ENCODE measurements around the gene FLNB. TPM values are rescaled to one million over a fixed set of nuclear protein-coding genes. Genes with fewer than 3 reads are reported as not detected.

Gene FLNB
- total RNA-seq, 4 donors from 2014 or later = 164 to 258 (median 242) TPM

GRCh38 chr3:58073301-58074108 lies 65.3 kb downstream of the FLNB start:
- H3K4me3 ChIP-seq (replicated peaks in 1 of 3) = no peak overlapping the region
- WGBS, 2 donors = 76 to 79% methylated on average over 8 of the region's 8 CpGs
- TF ChIP-seq POLR2A (IDR thresholded peaks at IDR 0.05) (no peak), CTCF (IDR thresholded peaks at IDR 0.05) (no peak)
- H3K27ac ChIP-seq = peak overlapping the region; percentile 2 to 64 (median 9)
- peaks cover 35 to 54% of the 10 kb centered on the region in 2 donors for H3K4me1 ChIP-seq
- H3K27me3 ChIP-seq = no peaks in the 10 kb centered on the region
- no peak for DNase-seq
- no peaks in the 10 kb centered on the region for H3K36me3 ChIP-seq
- intact Hi-C loops (cut with DNase I) = no loop called here
- H3K9me3 ChIP-seq = no peaks in the 10 kb centered on the region

- H3K27ac ChIP-seq = peak overlapping the region; percentile 2 to 57 (median 14)
- TF ChIP-seq POLR2A (IDR thresholded peaks at IDR 0.05) = no peak
- TF ChIP-seq CTCF (IDR thresholded peaks at IDR 0.05) = no peak
- H3K27me3 ChIP-seq = no peaks in the 10 kb centered on the region
- H3K4me1 ChIP-seq = peaks cover 35 to 55% of the 10 kb centered on the region in 2 donors
- intact Hi-C loops (cut with DNase I) = no loop called here
- H3K36me3 ChIP-seq = no peaks in the 10 kb centered on the region
- DNase-seq = no peak
- WGBS, 2 donors = 81 to 83% methylated on average over 5 of the region's 5 CpGs
- no peak overlapping the region for H3K4me3 ChIP-seq (replicated peaks in 1 of 3)
- H3K9me3 ChIP-seq = no peaks in the 10 kb centered on the region
These were observed 66.0 kb downstream of the FLNB start for GRCh38 chr3:58074116-58074715.

DNA sequence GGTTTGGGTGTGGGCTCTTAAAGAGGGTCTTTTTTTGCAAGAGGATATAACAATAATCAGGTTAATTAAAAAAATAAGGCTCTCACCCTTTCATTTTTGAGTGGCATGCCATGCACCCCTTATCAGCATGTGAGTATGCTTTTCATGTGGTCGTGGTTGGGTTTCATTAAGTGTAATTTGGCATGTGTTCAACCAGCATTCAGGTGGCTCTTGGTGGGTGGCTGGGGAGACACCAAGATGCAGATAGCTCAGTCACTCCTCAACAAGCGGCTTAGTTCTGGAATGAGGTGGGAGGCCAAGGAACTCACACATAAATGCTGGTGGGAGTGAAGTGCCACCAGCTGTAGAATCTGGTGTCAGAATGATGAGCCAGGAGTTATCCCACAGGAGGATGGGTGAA lies 66.8 kb downstream of the FLNB start:
- H3K9me3 ChIP-seq = no peaks in the 10 kb centered on the region
- no peaks in the 10 kb centered on the region for H3K36me3 ChIP-seq
- DNase-seq = no peak
- TF ChIP-seq POLR2A (IDR thresholded peaks at IDR 0.05) = no peak
- no peak for TF ChIP-seq CTCF (IDR thresholded peaks at IDR 0.05)
- 64 to 68% methylated on average over 2 of the region's 2 CpGs for WGBS, 2 donors
- intact Hi-C loops (cut with DNase I) = no loop called here
- H3K27ac ChIP-seq = no peak overlapping the region
- no peaks in the 10 kb centered on the region for H3K27me3 ChIP-seq
- no peak overlapping the region for H3K4me3 ChIP-seq (replicated peaks in 1 of 3)
- peaks cover 36 to 57% of the 10 kb centered on the region in 2 donors for H3K4me1 ChIP-seq

DNA sequence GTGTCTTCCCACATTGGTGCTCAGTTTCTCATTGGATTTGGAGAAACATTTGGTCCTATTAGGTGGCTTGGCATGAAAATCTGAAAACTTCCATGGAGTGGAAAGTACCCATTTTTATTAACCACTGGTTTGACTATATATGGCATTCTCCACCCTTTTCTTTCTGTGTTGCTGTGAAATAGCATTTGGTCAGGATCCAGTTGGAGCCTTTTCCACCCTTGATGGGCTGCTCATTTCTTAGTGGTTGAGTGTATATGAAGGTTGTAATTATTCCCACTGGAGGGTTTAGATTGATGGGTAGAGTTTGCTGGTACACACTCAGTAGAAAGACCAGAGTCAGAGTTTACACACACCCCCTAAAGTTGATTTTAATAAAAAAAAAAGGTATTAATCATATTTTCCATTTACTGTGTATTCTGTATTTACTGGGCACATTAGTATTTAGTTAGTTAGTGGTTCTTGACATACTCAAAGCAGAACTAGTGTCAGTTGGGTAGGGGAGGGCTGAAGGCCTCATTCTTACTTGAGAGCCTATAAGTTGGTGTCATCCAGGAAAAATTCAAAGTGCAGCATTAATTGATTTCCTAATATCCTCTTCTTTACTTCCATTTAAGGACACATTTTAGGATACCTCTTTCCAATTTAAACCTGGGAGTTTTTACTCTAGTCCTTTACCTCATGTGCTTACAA lies 69.5 kb downstream of the FLNB start:
- no peak for DNase-seq
- no peak for TF ChIP-seq CTCF (IDR thresholded peaks at IDR 0.05)
- no peak for TF ChIP-seq POLR2A (IDR thresholded peaks at IDR 0.05)
- no peak overlapping the region for H3K4me3 ChIP-seq (replicated peaks in 1 of 3)
- peaks cover 28 to 52% of the 10 kb centered on the region in 2 donors for H3K4me1 ChIP-seq
- H3K9me3 ChIP-seq = no peaks in the 10 kb centered on the region
- no peaks in the 10 kb centered on the region for H3K36me3 ChIP-seq
- no peaks in the 10 kb centered on the region for H3K27me3 ChIP-seq
- intact Hi-C loops (cut with DNase I) = no loop called here
- H3K27ac ChIP-seq = peak overlapping the region in 2 of 3 donors; percentile 16 to 17

Data from thyroid gland (tissue), 4 donors.